Fibroblast of villous mesenchyme (primary cell): ENCODE results near the gene SNCAIP. TPM values are rescaled to one million over a fixed set of nuclear protein-coding genes. Genes with fewer than 3 reads are reported as not detected.

ENCODE experiments used
- DNase-seq: peaks from one replicate; pipeline ENCODE4 v3.0.0-alpha.2; 2010; ENCODE audit warnings: low read depth
- H3K4me3 ChIP-seq: 2 replicates; pipeline ENCODE4 v1.5.1; 2011; ENCODE audit warnings: low read depth, mild to moderate bottlenecking, low read length
- CTCF ChIP-seq: IDR thresholded peaks from 2 replicates; pipeline ENCODE4 v1.5.1; 2012; ENCODE audit warnings: low read depth, mild to moderate bottlenecking, low read length; ENCODE audit not compliant: insufficient read depth
- total RNA-seq: library from RNA; depleted of rRNA; stranded (reverse); fragments of >200 nt; gene quantifications from 2 replicates; pipeline ENCODE4 v1.2.3, GENCODE V29; 2012

Gene SNCAIP
- total RNA-seq, 1 donor = 19.0 TPM

GRCh38 chr5:122394284-122394930 is 82.4 kb downstream of the SNCAIP start:
- no peak for TF ChIP-seq CTCF
- no peak overlapping the region for H3K4me3 ChIP-seq
- peak; percentile 91 for DNase-seq

GRCh38 chr5:122398016-122398415 is 86.0 kb downstream of the SNCAIP start:
- H3K4me3 ChIP-seq = no peak overlapping the region
- no peak for TF ChIP-seq CTCF
- DNase-seq = no peak

GRCh38 chr5:122400341-122400740 is 88.3 kb downstream of the SNCAIP start:
- TF ChIP-seq CTCF = no peak
- DNase-seq = no peak
- no peak overlapping the region for H3K4me3 ChIP-seq

GRCh38 chr5:122400938-122401337 is 88.9 kb downstream of the SNCAIP start:
- no peak overlapping the region for H3K4me3 ChIP-seq
- TF ChIP-seq CTCF = no peak
- peak; percentile 63 for DNase-seq

- DNase-seq = no peak
- TF ChIP-seq CTCF = no peak
- no peak overlapping the region for H3K4me3 ChIP-seq
These were observed 90.1 kb downstream of the SNCAIP start for GRCh38 chr5:122401976-122402725.

GRCh38 chr5:122402955-122403685 is 91.1 kb downstream of the SNCAIP start:
- no peak overlapping the region for H3K4me3 ChIP-seq
- DNase-seq = peak; percentile 33
- no peak for TF ChIP-seq CTCF
